Measurements from ENCODE around the gene ICAM2.

DNA sequence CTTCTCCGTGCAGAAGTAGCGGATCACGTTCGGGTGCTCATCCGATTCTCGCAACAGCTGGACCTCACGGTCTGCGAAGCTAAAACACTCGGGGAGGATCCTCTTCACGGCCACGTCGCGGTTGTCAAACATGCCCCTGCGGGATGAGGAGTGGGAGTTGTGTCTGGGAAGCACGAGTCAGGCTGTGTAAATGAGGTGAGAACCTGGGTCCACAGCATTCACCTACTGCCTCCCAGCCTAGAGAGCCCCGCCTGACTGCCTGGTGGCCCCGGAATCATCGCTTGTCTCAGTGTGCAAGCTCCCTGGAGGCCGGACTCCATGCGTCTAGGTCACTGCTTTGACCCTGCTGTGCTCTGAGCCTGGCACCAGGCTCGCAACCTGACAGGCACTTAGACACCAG is 33.9 kb upstream of the ICAM2 start:
- TF ChIP-seq CTCF (IDR thresholded peaks at IDR 0.05) (no peak), POLR2A (IDR thresholded peaks at IDR 0.05) (no peak), POLR2AphosphoS5 (IDR thresholded peaks at IDR 0.05) (no peak), EP300 (IDR thresholded peaks at IDR 0.05; ENCODE audit: low read depth) (no peak)
